SH-SY5Y (cell line): ENCODE measurements around the gene VSTM4.

ENCODE experiments used
- GATA2 ChIP-seq: IDR thresholded peaks from 2 replicates; pipeline ENCODE4 v1.6.1; 2011; ENCODE audit warnings: mild to moderate bottlenecking, low read depth, low read length
- GATA3 ChIP-seq: IDR thresholded peaks from 2 replicates; pipeline ENCODE4 v1.6.1; 2011; ENCODE audit warnings: low read depth, mild to moderate bottlenecking, low read length, moderate library complexity

GRCh38 chr10:49070701-49071100 is 44.6 kb downstream of the VSTM4 start:
- TF ChIP-seq GATA2 = no peak
- no peak for TF ChIP-seq GATA3
